ENCODE measurements around the gene MMP28.

The MMP28 gene

DNA sequence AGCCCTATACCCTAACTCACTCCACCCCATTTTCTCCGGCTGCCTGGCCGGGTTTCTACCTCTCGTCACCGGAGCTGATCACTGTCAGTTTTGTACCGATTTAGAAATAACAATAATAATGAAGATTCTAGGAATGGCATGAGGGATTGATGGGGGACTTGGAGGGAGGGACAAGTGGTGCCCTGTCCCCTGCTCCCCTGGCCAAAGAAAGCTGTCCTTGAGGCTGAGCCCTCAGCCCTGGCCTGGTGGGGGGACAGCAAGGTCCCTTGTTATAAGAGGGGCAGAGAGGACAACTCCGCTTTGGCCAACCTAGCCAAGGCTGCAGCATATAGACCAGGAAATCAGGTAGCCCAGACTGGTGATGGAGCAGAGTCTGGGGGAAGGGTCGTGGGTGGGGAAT lies 52.9 kb downstream of the MMP28 start:
- no peak overlapping the region for H3K27ac ChIP-seq
- H3K4me3 ChIP-seq (ENCODE audit: low read depth in 1 of 2, low read length in 1 of 2) = no peak overlapping the region
- no peaks in the 10 kb centered on the region for H3K4me1 ChIP-seq (ENCODE audit: control insufficient read depth in 1 of 2, insufficient read depth in 1 of 2, low read depth in 1 of 2, low read length in 1 of 2)
- no peaks in the 10 kb centered on the region for H3K36me3 ChIP-seq
- no peak for TF ChIP-seq CTCF (IDR thresholded peaks at IDR 0.05)
- H3K9me3 ChIP-seq = no peaks in the 10 kb centered on the region
- H3K27me3 ChIP-seq = peaks cover 61% of the 10 kb centered on the region

GRCh38 chr17:35740997-35741931 lies 54.2 kb downstream of the MMP28 start:
- no peak for TF ChIP-seq CTCF (IDR thresholded peaks at IDR 0.05)

GRCh38 chr17:35740216-35740615 lies 55.2 kb downstream of the MMP28 start:
- Histone ChIP-seq H3K27ac (no peak overlapping the region), H3K9me3 (no peaks in the 10 kb centered on the region), H3K4me1 (ENCODE audit: control insufficient read depth in 1 of 2, insufficient read depth in 1 of 2, low read depth in 1 of 2, low read length in 1 of 2) (no peaks in the 10 kb centered on the region), H3K27me3 (peaks cover 61% of the 10 kb centered on the region), H3K36me3 (no peaks in the 10 kb centered on the region), H3K4me3 (ENCODE audit: low read depth in 1 of 2, low read length in 1 of 2) (no peak overlapping the region)
- TF ChIP-seq CTCF (IDR thresholded peaks at IDR 0.05) = no peak

More at GRCh38 chr17:35740997-35741931, 54.2 kb downstream of the MMP28 start:
- H3K4me3 ChIP-seq (ENCODE audit: low read depth in 1 of 2, low read length in 1 of 2) = no peak overlapping the region
- H3K27ac ChIP-seq = no peak overlapping the region
- no peaks in the 10 kb centered on the region for H3K36me3 ChIP-seq
- H3K9me3 ChIP-seq = no peaks in the 10 kb centered on the region
- H3K4me1 ChIP-seq (ENCODE audit: control insufficient read depth in 1 of 2, insufficient read depth in 1 of 2, low read depth in 1 of 2, low read length in 1 of 2) = no peaks in the 10 kb centered on the region
- H3K27me3 ChIP-seq = peaks cover 61% of the 10 kb centered on the region

DNA sequence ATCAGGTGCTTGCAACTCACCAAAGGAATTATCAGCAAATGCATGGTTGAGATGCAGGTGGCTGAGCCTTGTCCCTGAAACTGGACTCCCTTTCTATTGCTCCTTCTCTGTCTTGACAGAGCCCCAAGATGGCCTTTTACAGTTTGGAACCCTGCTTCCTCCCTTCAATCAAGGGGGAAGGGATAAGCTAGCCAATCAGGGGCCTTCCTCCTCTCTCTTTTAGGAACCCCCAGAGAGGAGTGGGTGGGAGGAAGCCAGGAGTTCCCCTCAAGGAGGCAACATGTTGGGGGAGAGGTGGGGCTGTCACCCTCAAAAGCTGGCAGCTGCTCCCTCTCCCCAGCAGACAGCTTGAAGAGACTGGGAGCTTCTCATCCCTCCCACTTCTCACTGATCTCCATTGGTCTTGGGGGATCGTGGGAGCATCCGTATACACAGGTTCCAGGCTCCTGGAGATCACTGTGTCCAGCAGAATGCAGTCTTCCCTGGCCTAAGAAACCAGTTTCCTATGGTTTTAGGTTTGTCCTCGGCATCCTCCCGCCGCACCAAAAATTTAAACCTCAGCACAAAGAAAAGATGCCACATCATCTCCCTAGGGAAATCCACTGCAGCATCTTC lies 56.8 kb downstream of the MMP28 start:
- H3K27ac ChIP-seq = no peak overlapping the region
- peaks cover 64% of the 10 kb centered on the region for H3K27me3 ChIP-seq
- TF ChIP-seq CTCF (IDR thresholded peaks at IDR 0.05) = no peak

DNA sequence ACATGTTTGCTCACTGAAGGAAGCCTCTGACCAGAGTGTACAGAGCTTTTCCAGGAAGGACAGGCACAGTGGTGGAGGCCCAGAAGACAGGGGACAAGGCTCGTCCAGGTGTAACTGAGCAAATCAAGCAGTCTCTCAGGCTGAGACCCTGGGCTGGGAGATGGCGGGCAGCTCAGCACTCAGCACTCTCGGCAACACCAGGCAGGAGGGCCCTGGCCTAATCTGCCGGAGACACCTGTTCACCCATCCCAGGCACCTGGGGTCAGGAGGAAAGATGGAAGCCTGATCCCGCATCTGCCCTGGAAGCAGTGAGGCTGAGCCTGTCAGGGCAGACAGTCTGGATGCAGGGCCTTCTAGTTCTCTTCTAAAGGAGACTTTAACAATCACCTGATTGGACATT lies 59.2 kb downstream of the MMP28 start:
- Histone ChIP-seq H3K9me3 (no peaks in the 10 kb centered on the region), H3K27ac (no peak overlapping the region), H3K36me3 (no peaks in the 10 kb centered on the region), H3K4me1 (ENCODE audit: control insufficient read depth in 1 of 2, insufficient read depth in 1 of 2, low read depth in 1 of 2, low read length in 1 of 2) (peaks cover 0 to 5% of the 10 kb centered on the region in 2 experiments), H3K4me3 (ENCODE audit: low read depth in 1 of 2, low read length in 1 of 2) (no peak overlapping the region), H3K27me3 (peaks cover 64% of the 10 kb centered on the region)
- TF ChIP-seq CTCF (IDR thresholded peaks at IDR 0.05) = no peak

More for the DNA sequence above, 56.8 kb downstream of the MMP28 start:
- no peaks in the 10 kb centered on the region for H3K36me3 ChIP-seq
- H3K4me3 ChIP-seq (ENCODE audit: low read depth in 1 of 2, low read length in 1 of 2) = no peak overlapping the region
- no peaks in the 10 kb centered on the region for H3K4me1 ChIP-seq (ENCODE audit: control insufficient read depth in 1 of 2, insufficient read depth in 1 of 2, low read depth in 1 of 2, low read length in 1 of 2)
- H3K9me3 ChIP-seq = no peaks in the 10 kb centered on the region
